HG02588 (cell line): ENCODE results near the gene JAG1.
"Not testable (repeated sequence)": the region's sequence is repeated elsewhere in the genome, so short reads cannot be mapped to it uniquely, and the experiment has no call there.

Experiments
- ATAC-seq: cut with Tn5 transposase; IDR thresholded peaks from one replicate; pipeline ENCODE4 v1.9.1; 2021; ENCODE audit warnings: mild to moderate bottlenecking, moderate library complexity; ENCODE audit not compliant: unreplicated experiment

Gene JAG1

GRCh38 chr20:10590446-10590845 lies 83.4 kb downstream of the JAG1 start:
- not testable (repeated sequence) for ATAC-seq
